ENCODE data around the gene AREG.

AREG gene

GRCh38 chr4:74463123-74463522 lies 18.2 kb downstream of the AREG start:
- no peak for DNase-seq (ENCODE audit: low read depth)

- peak; percentile 48 for DNase-seq (ENCODE audit: low read depth)
These were observed 19.4 kb downstream of the AREG start for GRCh38 chr4:74464291-74464690.

- no peak for DNase-seq (ENCODE audit: low read depth)
These were observed 21.3 kb downstream of the AREG start for GRCh38 chr4:74466242-74466641.

- no peak for DNase-seq (ENCODE audit: low read depth)
These were observed 26.3 kb downstream of the AREG start for GRCh38 chr4:74471264-74471663.

- DNase-seq (ENCODE audit: low read depth): peak; percentile 74
These were observed 28.3 kb downstream of the AREG start for GRCh38 chr4:74473155-74473811.

GRCh38 chr4:74474345-74475090 lies 29.6 kb downstream of the AREG start:
- no peak for DNase-seq (ENCODE audit: low read depth)

GRCh38 chr4:74475091-74475800 lies 30.3 kb downstream of the AREG start:
- no peak for DNase-seq (ENCODE audit: low read depth)

GRCh38 chr4:74475946-74476345 lies 31.0 kb downstream of the AREG start:
- DNase-seq (ENCODE audit: low read depth): no peak

GRCh38 chr4:74479009-74479408 lies 34.1 kb downstream of the AREG start:
- no peak for DNase-seq (ENCODE audit: low read depth)

- DNase-seq (ENCODE audit: low read depth): no peak
These were observed 35.3 kb downstream of the AREG start for GRCh38 chr4:74480267-74480666.

GRCh38 chr4:74481891-74482609 lies 37.1 kb downstream of the AREG start:
- DNase-seq (ENCODE audit: low read depth): no peak

GRCh38 chr4:74483226-74483911 lies 38.4 kb downstream of the AREG start:
- no peak for DNase-seq (ENCODE audit: low read depth)

- no peak for DNase-seq (ENCODE audit: low read depth)
These were observed 42.0 kb downstream of the AREG start for GRCh38 chr4:74486905-74487304.

GRCh38 chr4:74487771-74488170 lies 42.8 kb downstream of the AREG start:
- DNase-seq (ENCODE audit: low read depth): no peak

- DNase-seq (ENCODE audit: low read depth): no peak
These were observed 45.8 kb downstream of the AREG start for GRCh38 chr4:74490736-74491135.

- DNase-seq (ENCODE audit: low read depth): no peak
These were observed 55.2 kb downstream of the AREG start for GRCh38 chr4:74499986-74500781.

GRCh38 chr4:74501579-74501978 lies 56.6 kb downstream of the AREG start:
- DNase-seq (ENCODE audit: low read depth): peak; percentile 45

GRCh38 chr4:74503580-74503979 lies 58.6 kb downstream of the AREG start:
- DNase-seq (ENCODE audit: low read depth): no peak

GRCh38 chr4:74504212-74504611 lies 59.3 kb downstream of the AREG start:
- peak; percentile 57 for DNase-seq (ENCODE audit: low read depth)
